HepG2 (cell line): ENCODE measurements around the gene FAM169A. TPM values are rescaled to one million over a fixed set of nuclear protein-coding genes. Genes with fewer than 3 reads are reported as not detected.
A peak's percentile ranks its signal among the peaks of the same experiment; 100 is the strongest.

ENCODE experiments used
- AGO2 ChIP-seq: fragments of 200-400 bp; formaldehyde crosslinking; optimal IDR thresholded peaks from 2 replicates; pipeline ENCODE3; 2017; ENCODE audit warnings: mild to moderate bottlenecking, low read depth, low read length, moderate library complexity
- CREBL2 ChIP-seq: sonication (generic); formaldehyde crosslinking; IDR thresholded peaks from 2 replicates; pipeline ENCODE4 v1.8.1; 2023; ENCODE audit warnings: missing genetic modification reagents, mild to moderate bottlenecking, borderline replicate concordance
- HDAC6 ChIP-seq: fragments of 200-600 bp; sonication (generic); IDR thresholded peaks from 2 replicates; pipeline ENCODE4 v1.7.0; 2017; ENCODE audit warnings: mild to moderate bottlenecking, antibody characterized with exemption, low read length, low read depth
- HMG20A ChIP-seq: IDR thresholded peaks from 2 replicates; pipeline ENCODE4 v1.6.1; 2016; ENCODE audit warnings: borderline replicate concordance
- KAT8 ChIP-seq: IDR thresholded peaks from 2 replicates; pipeline ENCODE4 v1.6.1; 2016; ENCODE audit warnings: missing genetic modification reagents, missing compliant biosample characterization
- KDM2A ChIP-seq: sonication (generic); formaldehyde crosslinking; IDR thresholded peaks from 2 replicates; pipeline ENCODE4 v1.4.0; 2020; ENCODE audit warnings: low read depth, missing genetic modification reagents, borderline replicate concordance
- KMT2A ChIP-seq: sonication (generic); formaldehyde crosslinking; IDR thresholded peaks from 2 replicates; pipeline ENCODE4 v1.4.0; 2020; ENCODE audit warnings: missing genetic modification reagents
- MBNL3 ChIP-seq: fragments of 250-450 bp; sonication (Bioruptor Pico); conservative IDR thresholded peaks from 2 replicates; pipeline ENCODE4 v1.8.0; 2022; ENCODE audit warnings: mild to moderate bottlenecking, inconsistent platforms
- NFE2 ChIP-seq: sonication (generic); formaldehyde crosslinking; IDR thresholded peaks from 2 replicates; pipeline ENCODE4 v1.4.0; 2020; ENCODE audit warnings: missing genetic modification reagents
- PAF1 ChIP-seq: IDR thresholded peaks from 2 replicates; pipeline ENCODE4 v1.6.1; 2016; ENCODE audit warnings: missing genetic modification reagents, missing compliant biosample characterization
- POLR2A ChIP-seq, 2 experiments: IDR thresholded peaks; 2 replicates each; pipeline ENCODE4 v1.6.1; 2011; ENCODE audit warnings: low read depth in 2 of 2, low read length in 2 of 2, mild to moderate bottlenecking in 1 of 2, moderate library complexity in 1 of 2; ENCODE audit not compliant: insufficient read depth in 1 of 2
- U2AF1 ChIP-seq: fragments of 200-400 bp; formaldehyde crosslinking; optimal IDR thresholded peaks from 2 replicates; pipeline ENCODE3; 2017; ENCODE audit warnings: mild to moderate bottlenecking, low read depth, low read length
- ZNF326 ChIP-seq: sonication (generic); formaldehyde crosslinking; IDR thresholded peaks from 2 replicates; pipeline ENCODE4 v1.4.0; 2020; ENCODE audit warnings: missing genetic modification reagents, borderline replicate concordance
- ZNF343 ChIP-seq: sonication (generic); formaldehyde crosslinking; IDR thresholded peaks from 2 replicates; pipeline ENCODE4 v1.4.0; 2020; ENCODE audit warnings: mild to moderate bottlenecking, missing genetic modification reagents
- ZNF558 ChIP-seq: sonication (generic); formaldehyde crosslinking; IDR thresholded peaks from 2 replicates; pipeline ENCODE4 v1.9.0; 2022; ENCODE audit warnings: mild to moderate bottlenecking, missing genetic modification reagents, borderline replicate concordance
- ZNF567 ChIP-seq: sonication (generic); formaldehyde crosslinking; IDR thresholded peaks from 2 replicates; pipeline ENCODE4 v1.8.1; 2023; ENCODE audit warnings: mild to moderate bottlenecking, missing genetic modification reagents, borderline replicate concordance
- ZNF703 ChIP-seq: sonication (generic); formaldehyde crosslinking; IDR thresholded peaks from 2 replicates; pipeline ENCODE4 v1.5.1; 2020; ENCODE audit warnings: missing genetic modification reagents, mild to moderate bottlenecking, moderate library complexity, borderline replicate concordance
- ZNF761 ChIP-seq: sonication (generic); formaldehyde crosslinking; conservative IDR thresholded peaks from 2 replicates; pipeline ENCODE4 v1.4.0; 2020; ENCODE audit warnings: mild to moderate bottlenecking, missing genetic modification reagents
- ZNF780A ChIP-seq: sonication (generic); formaldehyde crosslinking; IDR thresholded peaks from 2 replicates; pipeline ENCODE4 v1.8.0; 2022; ENCODE audit warnings: mild to moderate bottlenecking, missing genetic modification reagents, moderate library complexity
- ZNF878 ChIP-seq: sonication (generic); formaldehyde crosslinking; IDR thresholded peaks from 2 replicates; pipeline ENCODE4 v1.8.1; 2023; ENCODE audit warnings: mild to moderate bottlenecking, missing genetic modification reagents, moderate library complexity
- polyA plus RNA-seq, 8 experiments: library from polyadenylated mRNA; depleted of rRNA in 3 of 8; stranded (reverse) in 7 of 8; unstranded in 1 of 8; fragments of >200 nt; fragmentation: Illumina TruSeq in 4 of 8; extraction: Trizol in 4 of 8; gene quantifications; 2 replicates each; pipeline versions ENCODE4 v1.2.1 to v1.2.3, GENCODE V29; 2011 to 2016; ENCODE audit warnings: low read depth in 4 of 8, missing spikeins in 1 of 8, mixed read lengths in 1 of 8; ENCODE audit not compliant: insufficient read depth in 1 of 8
- total RNA-seq, 5 experiments: library from RNA; depleted of rRNA; stranded (reverse); fragments of >200 nt; fragmentation: Illumina TruSeq; extraction: Trizol; gene quantifications; 2 replicates each; pipeline ENCODE4 v1.2.3, GENCODE V29; 2016; ENCODE audit warnings: low read depth in 1 of 5
- TF ChIP-seq, protein P1 (sequence below): sonication (generic); formaldehyde crosslinking; IDR thresholded peaks from 2 replicates; pipeline ENCODE4 v1.9.0; 2021; ENCODE audit warnings: missing genetic modification reagents, mild to moderate bottlenecking, borderline replicate concordance
- TF ChIP-seq, protein P2 (sequence below): sonication (generic); formaldehyde crosslinking; IDR thresholded peaks from 2 replicates; pipeline ENCODE4 v1.4.0; 2020; ENCODE audit warnings: missing genetic modification reagents
- TF ChIP-seq, protein P3 (sequence below): sonication (generic); formaldehyde crosslinking; IDR thresholded peaks from 2 replicates; pipeline ENCODE4 v1.5.1; 2020; ENCODE audit warnings: mild to moderate bottlenecking, missing genetic modification reagents

Gene FAM169A
- total and polyA plus RNA-seq, 2 of the 13 experiments (the other 11 are each of a cell fraction or from before 2014, with no cell fraction given) = 21.1 to 110 TPM

DNA sequence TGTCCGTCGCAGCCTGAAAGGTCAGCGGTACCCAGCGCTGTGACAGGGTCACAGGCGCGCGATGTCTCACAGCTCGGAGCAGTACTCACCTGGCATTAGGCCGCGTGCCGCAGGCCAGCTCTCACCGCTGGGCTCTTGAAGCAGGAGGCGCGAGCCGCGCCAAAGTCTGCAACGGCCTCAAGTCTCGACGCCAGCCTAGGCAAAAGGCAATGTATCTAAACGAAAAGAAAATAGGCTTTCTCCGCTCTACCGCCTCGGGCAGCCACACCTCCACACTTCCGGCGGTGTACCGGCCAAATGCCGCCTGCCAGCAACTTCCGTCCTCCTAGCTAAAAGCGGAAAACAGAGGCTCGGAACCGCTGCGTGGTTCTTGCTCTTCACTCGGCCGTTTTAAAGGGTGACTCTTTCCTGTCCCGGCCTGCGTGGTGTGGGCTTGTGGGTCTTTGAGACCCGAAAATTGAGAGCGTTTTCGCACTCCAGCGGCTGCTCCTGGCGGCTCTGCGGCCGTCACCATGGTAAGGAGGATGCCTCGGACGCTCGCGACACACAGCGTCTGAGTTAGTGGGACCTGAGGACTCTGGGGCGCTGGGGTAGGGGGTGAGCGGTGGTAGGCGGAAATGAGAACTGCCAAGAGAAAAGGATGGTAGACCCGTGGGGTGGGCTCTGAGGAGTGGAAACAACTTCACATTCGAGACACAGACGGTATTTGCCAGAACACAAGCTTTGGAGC, 99.2 kb downstream of the FAM169A start, which contains the start of the genes GFM2 and NSA2 (continued):
- TF ChIP-seq, protein P1, sequence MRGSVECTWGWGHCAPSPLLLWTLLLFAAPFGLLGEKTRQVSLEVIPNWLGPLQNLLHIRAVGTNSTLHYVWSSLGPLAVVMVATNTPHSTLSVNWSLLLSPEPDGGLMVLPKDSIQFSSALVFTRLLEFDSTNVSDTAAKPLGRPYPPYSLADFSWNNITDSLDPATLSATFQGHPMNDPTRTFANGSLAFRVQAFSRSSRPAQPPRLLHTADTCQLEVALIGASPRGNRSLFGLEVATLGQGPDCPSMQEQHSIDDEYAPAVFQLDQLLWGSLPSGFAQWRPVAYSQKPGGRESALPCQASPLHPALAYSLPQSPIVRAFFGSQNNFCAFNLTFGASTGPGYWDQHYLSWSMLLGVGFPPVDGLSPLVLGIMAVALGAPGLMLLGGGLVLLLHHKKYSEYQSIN (CRISPR knock-in tag) = no peak
- TF ChIP-seq ZNF761 (CRISPR knock-in tag) (no peak), AGO2 (no peak), ZNF343 (CRISPR knock-in tag) (no peak; the same call in 1 of the 2 replicates), KAT8 (CRISPR knock-in tag) (peak; percentile 99), ZNF878 (CRISPR knock-in tag) (peak; percentile 49; the same call in 1 of the 2 replicates), KDM2A (CRISPR knock-in tag) (peak; percentile 93; the same call in 1 of the 2 replicates), MBNL3 (no peak; the same call in 1 of the 2 replicates), KMT2A (CRISPR knock-in tag) (peak; percentile 99), PAF1 (CRISPR knock-in tag) (no peak), U2AF1 (peak; percentile 98), ZNF703 (no peak; the same call in 1 of the 2 replicates), ZNF780A (CRISPR knock-in tag) (no peak), ZNF567 (CRISPR knock-in tag) (peak; percentile 78; the same call in 1 of the 2 replicates), CREBL2 (CRISPR knock-in tag) (0 out of 2 replicates have a peak, but pooled peaks have one; percentile 71), HDAC6 (no peak), ZNF326 (no peak), POLR2A (IDR thresholded peaks at IDR 0.05; ENCODE audit: insufficient read depth in 1 of 2, low read depth in 2 of 2, low read length in 2 of 2) (peak; percentile 64 to 69; a peak in 3 of 4 replicates), NFE2 (CRISPR knock-in tag) (no peak), ZNF558 (no peak), HMG20A (CRISPR knock-in tag) (no peak)
- TF ChIP-seq, protein P2, sequence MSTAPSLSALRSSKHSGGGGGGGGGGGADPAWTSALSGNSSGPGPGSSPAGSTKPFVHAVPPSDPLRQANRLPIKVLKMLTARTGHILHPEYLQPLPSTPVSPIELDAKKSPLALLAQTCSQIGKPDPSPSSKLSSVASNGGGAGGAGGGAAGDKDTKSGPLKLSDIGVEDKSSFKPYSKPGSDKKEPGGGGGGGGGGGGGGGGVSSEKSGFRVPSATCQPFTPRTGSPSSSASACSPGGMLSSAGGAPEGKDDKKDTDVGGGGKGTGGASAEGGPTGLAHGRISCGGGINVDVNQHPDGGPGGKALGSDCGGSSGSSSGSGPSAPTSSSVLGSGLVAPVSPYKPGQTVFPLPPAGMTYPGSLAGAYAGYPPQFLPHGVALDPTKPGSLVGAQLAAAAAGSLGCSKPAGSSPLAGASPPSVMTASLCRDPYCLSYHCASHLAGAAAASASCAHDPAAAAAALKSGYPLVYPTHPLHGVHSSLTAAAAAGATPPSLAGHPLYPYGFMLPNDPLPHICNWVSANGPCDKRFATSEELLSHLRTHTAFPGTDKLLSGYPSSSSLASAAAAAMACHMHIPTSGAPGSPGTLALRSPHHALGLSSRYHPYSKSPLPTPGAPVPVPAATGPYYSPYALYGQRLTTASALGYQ (CRISPR knock-in tag) = peak; percentile 67
- TF ChIP-seq, protein P3, sequence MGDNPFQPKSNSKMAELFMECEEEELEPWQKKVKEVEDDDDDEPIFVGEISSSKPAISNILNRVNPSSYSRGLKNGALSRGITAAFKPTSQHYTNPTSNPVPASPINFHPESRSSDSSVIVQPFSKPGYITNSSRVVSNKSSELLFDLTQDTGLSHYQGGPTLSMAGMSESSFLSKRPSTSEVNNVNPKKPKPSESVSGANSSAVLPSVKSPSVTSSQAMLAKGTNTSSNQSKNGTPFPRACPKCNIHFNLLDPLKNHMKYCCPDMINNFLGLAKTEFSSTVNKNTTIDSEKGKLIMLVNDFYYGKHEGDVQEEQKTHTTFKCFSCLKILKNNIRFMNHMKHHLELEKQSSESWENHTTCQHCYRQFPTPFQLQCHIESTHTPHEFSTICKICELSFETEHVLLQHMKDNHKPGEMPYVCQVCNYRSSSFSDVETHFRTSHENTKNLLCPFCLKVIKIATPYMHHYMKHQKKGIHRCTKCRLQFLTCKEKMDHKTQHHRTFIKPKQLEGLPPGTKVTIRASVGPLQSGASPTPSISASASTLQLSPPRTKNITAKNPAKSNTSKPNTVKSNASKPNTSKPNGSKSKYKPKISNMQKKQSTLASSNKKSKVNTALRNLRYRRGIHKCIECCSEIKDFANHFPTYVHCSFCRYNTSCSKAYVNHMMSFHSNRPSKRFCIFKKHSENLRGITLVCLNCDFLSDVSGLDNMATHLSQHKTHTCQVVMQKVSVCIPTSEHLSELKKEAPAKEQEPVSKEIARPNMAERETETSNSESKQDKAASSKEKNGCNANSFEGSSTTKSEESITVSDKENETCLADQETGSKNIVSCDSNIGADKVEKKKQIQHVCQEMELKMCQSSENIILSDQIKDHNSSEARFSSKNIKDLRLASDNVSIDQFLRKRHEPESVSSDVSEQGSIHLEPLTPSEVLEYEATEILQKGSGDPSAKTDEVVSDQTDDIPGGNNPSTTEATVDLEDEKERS (CRISPR knock-in tag) = no peak
